CD4-positive, alpha-beta memory T cell (primary cell): ENCODE data around the gene CYS1. TPM values are rescaled to one million over a fixed set of nuclear protein-coding genes. Genes with fewer than 3 reads are reported as not detected.

Experiments used
- CTCF ChIA-PET: fragments of 350-600 bp; sonication (Branson Sonifier 250); formaldehyde crosslinking; loops from one replicate; lab custom pipeline; 2021; ENCODE audit warnings: inconsistent platforms; ENCODE audit not compliant: partially characterized antibody; lab: Charles Lee
- POLR2A ChIA-PET: fragments of 350-600 bp; sonication (Branson Sonifier 250); formaldehyde crosslinking; loops from one replicate; lab custom pipeline; 2021; ENCODE audit not compliant: partially characterized antibody; lab: Charles Lee
- DNase-seq, 5 donors: peaks; one replicate each; pipeline versions ENCODE4 v3.0.0 to v3.0.0-alpha.2; 2020 to 2022; ENCODE audit warnings: mixed read lengths in 1 of 5
- H3K27ac ChIP-seq: one replicate; pipeline ENCODE4 v1.7.0; 2013; ENCODE audit warnings: low read depth, low read length
- H3K27me3 ChIP-seq: 2 replicates; pipeline ENCODE4 v1.7.0; 2013; ENCODE audit warnings: mild to moderate bottlenecking, low read length, moderate library complexity; ENCODE audit not compliant: insufficient read depth
- H3K36me3 ChIP-seq: 2 replicates; pipeline ENCODE4 v1.7.0; 2013; ENCODE audit warnings: mild to moderate bottlenecking, low read length, moderate library complexity; ENCODE audit not compliant: insufficient read depth
- H3K4me1 ChIP-seq: 2 replicates; pipeline ENCODE4 v1.7.0; 2013; ENCODE audit warnings: mild to moderate bottlenecking, low read length, moderate library complexity; ENCODE audit not compliant: insufficient read depth
- H3K4me3 ChIP-seq, 2 donors: one replicate each; pipeline ENCODE4 v1.7.0; 2013; ENCODE audit warnings: low read length in 2 of 2, mild to moderate bottlenecking in 1 of 2
- H3K9me3 ChIP-seq, 2 donors: one replicate each; pipeline ENCODE4 v1.7.0; 2013; ENCODE audit warnings: low read length in 2 of 2, control low read depth in 1 of 2; ENCODE audit not compliant: control insufficient read depth in 1 of 2
- H3K27ac Mint-ChIP-seq, 7 donors: one replicate each; pipeline ENCODE4 v1.8.0; 2020 to 2021; ENCODE audit warnings: mixed read lengths in 7 of 7, mild to moderate bottlenecking in 6 of 7, inconsistent platforms in 3 of 7, moderate library complexity in 3 of 7
- H3K27me3 Mint-ChIP-seq, 2 donors: one replicate each; pipeline ENCODE4 v1.8.0; 2020 to 2021; ENCODE audit warnings: mixed read lengths in 2 of 2
- H3K36me3 Mint-ChIP-seq, 2 donors: one replicate each; pipeline ENCODE4 v1.8.0; 2020 to 2021; ENCODE audit warnings: mixed read lengths in 2 of 2, inconsistent platforms in 1 of 2, mild to moderate bottlenecking in 1 of 2
- H3K4me1 Mint-ChIP-seq, 4 donors: one replicate each; pipeline ENCODE4 v1.8.0; 2020 to 2021; ENCODE audit warnings: mixed read lengths in 4 of 4, mild to moderate bottlenecking in 1 of 4
- H3K4me3 Mint-ChIP-seq, 8 donors: one replicate each; pipeline ENCODE4 v1.8.0; 2020 to 2021; ENCODE audit warnings: mixed read lengths in 8 of 8, mild to moderate bottlenecking in 7 of 8, moderate library complexity in 6 of 8, inconsistent platforms in 3 of 8
- H3K9me3 Mint-ChIP-seq, 8 donors: one replicate each; pipeline ENCODE4 v1.8.0; 2020 to 2021; ENCODE audit warnings: mixed read lengths in 8 of 8, mild to moderate bottlenecking in 5 of 8, inconsistent platforms in 3 of 8, moderate library complexity in 1 of 8
- intact Hi-C: fragments of 100-400 bp; cut with micrococcal nuclease; formaldehyde crosslinking; loops from one replicate; pipeline ENCODE4 v1.15.1; 2023
- polyA plus RNA-seq, 2 donors: library from polyadenylated mRNA; unstranded; fragments of 300-500 nt; fragmentation: Illumina TruSeq; gene quantifications; one replicate each; pipeline ENCODE4 v1.2.3, GENCODE V29; 2021
- total RNA-seq, 2 experiments: library from RNA; stranded (reverse); gene quantifications; one replicate each; pipeline ENCODE4 v1.2.3, GENCODE V29; 2021

Gene CYS1
- total and polyA plus RNA-seq, 4 experiments from 2014 or later: not detected

DNA sequence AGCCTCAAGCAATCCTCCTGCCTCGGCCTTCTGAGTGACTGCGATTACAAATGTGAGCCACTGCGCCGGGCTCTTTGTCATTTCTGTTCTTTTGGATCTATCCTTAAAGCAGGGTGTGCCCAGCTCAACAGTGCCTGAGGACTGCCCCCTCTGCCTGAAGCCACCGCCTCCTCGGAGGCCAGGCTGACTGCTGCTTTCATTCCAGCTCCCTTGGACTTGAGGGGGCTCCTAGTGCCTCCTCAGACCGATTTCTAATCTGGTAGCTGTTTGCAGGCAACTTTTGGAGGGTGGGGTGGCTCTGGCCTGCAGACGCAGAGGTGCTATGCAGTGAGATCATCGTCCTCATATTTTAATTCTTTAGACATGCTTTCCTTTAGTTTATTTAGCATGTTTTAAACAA is 72.8 kb downstream of the CYS1 start:
- CTCF ChIA-PET: no interaction called here
- H3K4me3 Mint-ChIP-seq: no peak overlapping the region
- H3K27me3 Mint-ChIP-seq: peaks cover 5 to 14% of the 10 kb centered on the region in 2 donors
- no peak overlapping the region for H3K27ac Mint-ChIP-seq
- H3K4me1 Mint-ChIP-seq: peaks cover 0 to 1% (median 0%) of the 10 kb centered on the region in 4 donors
- DNase-seq: no peak
- no peaks in the 10 kb centered on the region for H3K4me1 ChIP-seq
- H3K36me3 ChIP-seq: no peaks in the 10 kb centered on the region
- no peaks in the 10 kb centered on the region for H3K9me3 ChIP-seq
- POLR2A ChIA-PET: no interaction called here
- intact Hi-C loops: no loop called here
- H3K27ac ChIP-seq: no peak overlapping the region
- H3K36me3 Mint-ChIP-seq: no peaks in the 10 kb centered on the region
- H3K27me3 ChIP-seq: no peaks in the 10 kb centered on the region
- H3K9me3 Mint-ChIP-seq: peaks cover 0 to 2% (median 0%) of the 10 kb centered on the region in 8 donors
- no peak overlapping the region for H3K4me3 ChIP-seq

Other genes starting within 250 kb of the CYS1 start
- 10 to 100 TPM; 23.5 to 23.9 TPM for gene TAF1B, start 236.9 kb downstream of the CYS1 start, total RNA-seq
- gene TAF1B, start 236.9 kb downstream of the CYS1 start, polyA plus RNA-seq: 10 to 100 TPM in 1 of 2 donors, 1 to 10 TPM in 1; 4.1 to 12.2 TPM
- gene GRHL1, start 128.7 kb downstream of the CYS1 start, total RNA-seq: under 1 TPM; 0.33 to 0.49 TPM
- under 1 TPM; 0.14 to 0.33 TPM for gene GRHL1, start 128.7 kb downstream of the CYS1 start, polyA plus RNA-seq
- gene KLF11, start 36.9 kb downstream of the CYS1 start, total RNA-seq: 1 to 10 TPM; 7.0 TPM
- gene KLF11, start 36.9 kb downstream of the CYS1 start, polyA plus RNA-seq: 1 to 10 TPM; 8.8 to 9.8 TPM
- under 1 TPM in 1 of 2 experiments, not detected in 1; 0.42 TPM for gene RRM2, start 42.3 kb upstream of the CYS1 start, total RNA-seq
- under 1 TPM; 0.48 to 0.77 TPM for gene RRM2, start 42.3 kb upstream of the CYS1 start, polyA plus RNA-seq
- 10 to 100 TPM; 77.1 to 80.7 TPM for gene HPCAL1, start 222.5 kb upstream of the CYS1 start, total RNA-seq
- gene HPCAL1, start 222.5 kb upstream of the CYS1 start, polyA plus RNA-seq: 100 to 1,000 TPM; 100 to 114 TPM